Small intestine (tissue), 7 donors: ENCODE data around the gene NDUFA3. TPM values are rescaled to one million over a fixed set of nuclear protein-coding genes. Genes with fewer than 3 reads are reported as not detected.

Source experiments
- DNase-seq, 2 donors: peaks; one replicate each; pipeline versions ENCODE4 v3.0.0 to v3.0.0-alpha.2; 2013
- FAIRE-seq: peaks from 2 replicates; lab custom pipeline; 2012; peaks lifted over from hg19 to GRCh38; lab: Jason Lieb, UNC
- H3K27ac ChIP-seq, 3 donors: one replicate each; pipeline ENCODE4 v1.5.1; 2013; ENCODE audit warnings: low read length in 2 of 3, mild to moderate bottlenecking in 2 of 3, control low read depth in 1 of 3, inconsistent platforms in 1 of 3, low read depth in 1 of 3, moderate library complexity in 1 of 3
- H3K27me3 ChIP-seq, 3 donors: one replicate each; pipeline ENCODE4 v1.6.1; 2013; ENCODE audit warnings: low read length in 3 of 3, inconsistent platforms in 1 of 3; ENCODE audit not compliant: control insufficient read depth in 3 of 3, insufficient read depth in 3 of 3
- H3K36me3 ChIP-seq, 3 donors: one replicate each; pipeline ENCODE4 v1.6.1; 2013; ENCODE audit warnings: low read length in 3 of 3, inconsistent platforms in 1 of 3, low read depth in 1 of 3, mild to moderate bottlenecking in 1 of 3, moderate library complexity in 1 of 3; ENCODE audit not compliant: control insufficient read depth in 3 of 3, insufficient read depth in 2 of 3
- H3K4me1 ChIP-seq, 3 donors: one replicate each; pipeline ENCODE4 v1.6.1; 2013; ENCODE audit warnings: low read length in 2 of 3, inconsistent platforms in 1 of 3, low read depth in 1 of 3, mild to moderate bottlenecking in 1 of 3, moderate library complexity in 1 of 3; ENCODE audit not compliant: control insufficient read depth in 3 of 3, insufficient read depth in 2 of 3
- H3K4me3 ChIP-seq, 3 donors: one replicate each; pipeline ENCODE4 v1.5.1; 2013; ENCODE audit warnings: low read length in 3 of 3, control low read depth in 1 of 3, inconsistent platforms in 1 of 3, low read depth in 1 of 3, mild to moderate bottlenecking in 1 of 3, moderate library complexity in 1 of 3
- H3K9me3 ChIP-seq, 2 donors: one replicate each; pipeline ENCODE4 v1.6.1; 2013; ENCODE audit warnings: low read depth in 1 of 2, low read length in 1 of 2; ENCODE audit not compliant: control insufficient read depth in 2 of 2, insufficient read depth in 1 of 2
- WGBS, 3 donors: extraction: QIAGEN DNeasy Blood & Tissue Kit; methylation state at CpG; one replicate each; pipeline ENCODE4 v1.1.7; 2013; 5-methylcytosine and 5-hydroxymethylcytosine counted together
- polyA plus RNA-seq, 4 donors: library from polyadenylated mRNA; stranded (reverse) in 3 of 4; unstranded in 1 of 4; fragments of 200-250 nt in 3 of 4; fragments of 120-200 nt in 1 of 4; gene quantifications; one replicate each; pipeline versions ENCODE4 v1.2.1 to v1.2.3, GENCODE V29; 2013
- donor health status: healthy with polysubstance abuse.
- donor health status: control.
- donor health status: control.
- donor health status: Bipolar disorder and iron deficiency.
- donor health status: healthy.

NDUFA3 gene
- polyA plus RNA-seq, 4 donors, result 130 to 409 (median 211) TPM

DNA sequence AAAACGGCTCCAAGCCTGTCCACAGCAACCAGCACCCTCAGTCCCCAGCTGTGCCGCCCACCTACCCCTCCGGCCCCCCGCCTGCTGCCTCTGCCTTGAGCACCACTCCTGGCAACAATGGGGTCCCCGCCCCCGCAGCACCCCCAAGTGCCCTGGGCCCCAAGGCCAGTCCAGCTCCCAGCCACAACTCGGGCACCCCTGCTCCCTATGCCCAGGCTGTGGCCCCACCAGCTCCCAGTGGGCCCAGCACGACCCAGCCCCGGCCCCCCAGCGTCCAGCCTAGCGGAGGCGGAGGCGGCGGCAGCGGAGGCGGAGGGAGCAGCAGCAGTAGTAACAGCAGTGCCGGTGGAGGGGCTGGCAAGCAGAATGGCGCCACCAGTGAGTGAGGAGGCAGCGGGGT is 45.5 kb downstream of the NDUFA3 start:
- no peak for FAIRE-seq
- no peak for DNase-seq

GRCh38 chr19:54149021-54149812 is 46.6 kb downstream of the NDUFA3 start:
- Histone ChIP-seq H3K27ac (no peak overlapping the region), H3K4me3 (no peak overlapping the region), H3K9me3 (no peaks in the 10 kb centered on the region), H3K27me3 (no peaks in the 10 kb centered on the region), H3K4me1 (no peaks in the 10 kb centered on the region), H3K36me3 (peaks cover 40 to 98% (median 53%) of the 10 kb centered on the region in 3 donors)
- no peak for FAIRE-seq
- 83 to 84% (median 84%) methylated on average over 12 of the region's 12 CpGs for WGBS, 3 donors
- no peak for DNase-seq

More for the DNA sequence above, 45.5 kb downstream of the NDUFA3 start:
- Histone ChIP-seq H3K36me3 (peaks cover 41 to 98% (median 53%) of the 10 kb centered on the region in 3 donors), H3K27me3 (no peaks in the 10 kb centered on the region), H3K9me3 (no peaks in the 10 kb centered on the region), H3K27ac (no peak overlapping the region), H3K4me3 (no peak overlapping the region), H3K4me1 (no peaks in the 10 kb centered on the region)
- 82 to 96% (median 94%) methylated on average over 17 to 19 of the region's 19 CpGs for WGBS, 3 donors

- WGBS, 3 donors, result 84 to 88% (median 86%) methylated on average over 23 of the region's 23 CpGs
- Histone ChIP-seq H3K4me3 (no peak overlapping the region), H3K27ac (no peak overlapping the region), H3K36me3 (peaks cover 45 to 93% (median 49%) of the 10 kb centered on the region in 3 donors), H3K9me3 (no peaks in the 10 kb centered on the region), H3K27me3 (no peaks in the 10 kb centered on the region), H3K4me1 (no peaks in the 10 kb centered on the region)
- DNase-seq (no peak), FAIRE-seq (no peak)
These were observed 48.8 kb downstream of the NDUFA3 start for GRCh38 chr19:54151362-54152035.

DNA sequence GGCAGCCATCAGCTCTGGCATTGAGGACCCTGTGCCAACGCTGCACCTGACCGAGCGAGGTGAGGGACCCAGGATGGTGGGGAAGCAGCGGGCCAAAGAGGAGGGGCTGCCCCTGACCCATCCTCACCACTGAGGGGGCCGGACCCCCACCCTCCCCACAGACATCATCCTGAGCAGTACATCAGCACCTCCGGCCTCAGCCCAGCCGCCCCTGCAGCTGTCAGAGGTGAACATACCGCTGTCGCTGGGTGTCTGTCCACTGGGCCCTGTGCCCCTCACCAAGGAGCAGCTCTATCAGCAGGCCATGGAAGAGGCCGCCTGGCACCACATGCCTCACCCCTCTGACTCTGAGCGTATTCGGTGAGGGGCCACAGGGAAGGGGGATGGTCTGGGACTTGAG is 49.6 kb downstream of the NDUFA3 start:
- peaks cover 44 to 93% (median 46%) of the 10 kb centered on the region in 3 donors for H3K36me3 ChIP-seq
- no peaks in the 10 kb centered on the region for H3K4me1 ChIP-seq
- DNase-seq (no peak), FAIRE-seq (no peak)
- no peaks in the 10 kb centered on the region for H3K27me3 ChIP-seq
- H3K9me3 ChIP-seq, result no peaks in the 10 kb centered on the region
- H3K4me3 ChIP-seq, result no peak overlapping the region
- 90 to 93% (median 92%) methylated on average over 11 to 12 of the region's 12 CpGs for WGBS, 3 donors
- H3K27ac ChIP-seq, result no peak overlapping the region

- Histone ChIP-seq H3K36me3 (peaks cover 39 to 94% (median 45%) of the 10 kb centered on the region in 3 donors), H3K27ac (no peak overlapping the region), H3K4me3 (no peak overlapping the region), H3K9me3 (no peaks in the 10 kb centered on the region), H3K27me3 (no peaks in the 10 kb centered on the region), H3K4me1 (no peaks in the 10 kb centered on the region)
- no peak for DNase-seq
- WGBS, 3 donors, result 90 to 99% (median 95%) methylated on average over 25 of the region's 25 CpGs
- FAIRE-seq, result no peak
These were observed 50.3 kb downstream of the NDUFA3 start for GRCh38 chr19:54152878-54153524.

DNA sequence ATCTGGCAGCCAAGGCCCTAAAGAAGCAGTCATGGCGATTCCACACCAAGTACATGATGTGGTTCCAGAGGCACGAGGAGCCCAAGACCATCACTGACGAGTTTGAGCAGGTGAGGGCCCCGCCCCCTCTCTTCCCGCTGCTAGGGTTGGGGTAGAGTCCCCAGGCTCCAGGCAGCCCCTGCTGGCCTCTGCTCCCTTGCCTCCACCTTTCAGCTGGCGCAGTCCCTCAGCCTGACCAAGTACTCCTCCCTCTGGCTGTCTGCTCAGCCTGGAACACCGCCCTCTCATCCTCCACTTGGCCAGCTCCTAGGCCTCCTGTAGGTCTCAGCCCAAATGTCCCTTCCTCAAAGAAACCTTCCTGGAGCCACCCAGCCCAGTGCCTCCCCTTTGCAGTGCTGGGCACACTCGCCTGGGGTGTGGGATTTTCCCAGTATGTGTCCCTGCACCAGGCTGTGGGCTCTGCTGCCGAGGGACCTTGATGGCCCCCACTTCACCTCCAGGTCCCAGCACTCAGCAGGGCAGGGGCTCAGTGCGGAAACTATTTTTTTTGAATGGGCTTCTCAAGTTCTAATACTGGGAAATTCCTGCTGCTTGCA is 51.2 kb downstream of the NDUFA3 start:
- DNase-seq (no peak), FAIRE-seq (no peak)
- Histone ChIP-seq H3K9me3 (no peaks in the 10 kb centered on the region), H3K27me3 (no peaks in the 10 kb centered on the region), H3K4me3 (no peak overlapping the region), H3K27ac (no peak overlapping the region), H3K4me1 (peaks cover 5 to 7% (median 6%) of the 10 kb centered on the region in 3 donors), H3K36me3 (peaks cover 31 to 92% (median 37%) of the 10 kb centered on the region in 3 donors)
- WGBS, 3 donors, result 86 to 89% (median 88%) methylated on average over 10 of the region's 10 CpGs

DNA sequence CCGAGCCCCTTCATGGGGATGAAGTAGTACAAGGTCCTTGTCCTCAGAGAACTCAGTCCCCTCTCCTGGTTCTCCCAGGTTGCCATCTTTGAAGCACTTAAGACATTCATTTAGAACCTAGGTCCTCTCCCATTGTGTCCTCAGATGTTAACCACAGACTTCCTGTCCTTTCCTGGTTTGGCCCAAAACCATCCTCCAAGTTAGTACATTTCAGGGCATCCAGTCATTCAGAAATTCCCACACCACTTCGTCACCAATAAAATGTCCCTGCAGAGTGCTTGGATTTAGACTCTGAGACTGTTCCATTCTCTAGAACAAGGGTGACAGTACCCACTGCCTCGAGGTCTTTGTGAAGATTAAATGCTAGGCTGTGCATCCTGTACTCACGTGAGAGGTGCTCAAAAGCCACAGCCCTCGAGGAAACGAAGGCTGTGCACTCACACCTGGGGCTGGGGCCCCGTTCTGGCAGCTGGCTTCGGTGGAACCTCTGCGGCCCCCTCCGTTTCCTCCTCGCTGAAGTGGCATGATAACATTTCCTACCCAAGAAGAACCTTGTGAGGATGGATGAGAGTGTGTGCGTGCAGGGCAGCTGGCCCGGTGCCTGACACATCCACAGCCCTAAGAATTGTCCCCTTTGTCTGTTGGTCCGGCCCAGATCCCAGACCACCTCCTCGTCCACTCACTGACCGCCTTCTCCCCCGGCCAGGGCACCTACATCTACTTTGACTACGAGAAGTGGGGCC is 52.1 kb downstream of the NDUFA3 start:
- H3K36me3 ChIP-seq, result peaks cover 30 to 83% (median 32%) of the 10 kb centered on the region in 3 donors
- no peak overlapping the region for H3K27ac ChIP-seq
- H3K4me1 ChIP-seq, result peaks cover 5 to 11% (median 6%) of the 10 kb centered on the region in 3 donors
- DNase-seq, result no peak
- H3K9me3 ChIP-seq, result no peaks in the 10 kb centered on the region
- H3K27me3 ChIP-seq, result no peaks in the 10 kb centered on the region
- H3K4me3 ChIP-seq, result no peak overlapping the region
- FAIRE-seq, result no peak
- 60 to 74% (median 64%) methylated on average over 18 of the region's 18 CpGs for WGBS, 3 donors
